Activated CD4-positive, alpha-beta memory T cell treated with anti-CD3 and anti-CD28 coated beads for 36 hours (primary cell): ENCODE data around the gene ROBO4. TPM values are rescaled to one million over a fixed set of nuclear protein-coding genes. Genes with fewer than 3 reads are reported as not detected.

Experiments used
- CTCF ChIA-PET: fragments of 350-600 bp; sonication (Branson Sonifier 250); formaldehyde crosslinking; loops from one replicate; lab custom pipeline; 2021; ENCODE audit warnings: antibody characterized with exemption, inconsistent platforms; lab: Charles Lee
- POLR2A ChIA-PET: fragments of 350-600 bp; sonication (Branson Sonifier 250); formaldehyde crosslinking; loops from one replicate; lab custom pipeline; 2021; ENCODE audit warnings: antibody characterized with exemption; lab: Charles Lee
- DNase-seq: peaks from one replicate; pipeline ENCODE4 v3.0.0-alpha.2; 2020
- H3K27ac Mint-ChIP-seq: one replicate; pipeline ENCODE4 v1.8.0; 2021; ENCODE audit warnings: mixed read lengths
- H3K27me3 Mint-ChIP-seq: one replicate; pipeline ENCODE4 v1.8.0; 2021; ENCODE audit warnings: mixed read lengths
- H3K36me3 Mint-ChIP-seq: one replicate; pipeline ENCODE4 v1.8.0; 2021; ENCODE audit warnings: mixed read lengths
- H3K4me1 Mint-ChIP-seq: one replicate; pipeline ENCODE4 v1.8.0; 2021; ENCODE audit warnings: low read depth, mixed read lengths
- H3K4me3 Mint-ChIP-seq: one replicate; pipeline ENCODE4 v1.8.0; 2021; ENCODE audit warnings: mild to moderate bottlenecking, mixed read lengths
- H3K9me3 Mint-ChIP-seq: one replicate; pipeline ENCODE4 v1.8.0; 2021; ENCODE audit warnings: mixed read lengths
- intact Hi-C: fragments of 100-400 bp; cut with micrococcal nuclease; formaldehyde crosslinking; loops from one replicate; pipeline ENCODE4 v1.15.1; 2023
- total RNA-seq, 2 experiments: library from RNA; stranded (reverse); gene quantifications; one replicate each; pipeline ENCODE4 v1.2.3, GENCODE V29; 2021

ROBO4 gene
- total RNA-seq, 2 experiments from 2014 or later: not detected

DNA sequence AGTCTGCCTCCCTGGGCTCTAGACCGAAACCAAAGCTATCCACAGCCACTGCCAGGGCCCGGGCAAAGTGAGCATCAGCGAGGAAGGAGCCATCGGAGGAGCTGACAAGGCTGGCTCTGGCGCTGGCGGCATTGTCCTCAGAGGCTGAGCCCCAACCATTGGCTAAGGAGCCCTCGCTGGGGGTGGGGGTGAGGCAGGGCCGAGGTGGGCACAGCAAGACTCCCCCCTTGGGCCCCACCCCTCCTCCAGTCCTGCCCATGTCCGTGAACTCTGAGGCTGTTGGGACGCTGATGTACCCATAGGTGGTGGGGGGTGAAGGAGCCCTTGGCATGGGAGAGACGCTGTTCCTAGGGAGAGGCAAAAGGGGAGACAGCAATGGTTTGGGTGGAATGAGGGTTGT is 11.2 kb downstream of the ROBO4 start:
- Mint-ChIP-seq H3K9me3 (no peaks in the 10 kb centered on the region), H3K36me3 (no peaks in the 10 kb centered on the region), H3K4me1 (no peaks in the 10 kb centered on the region), H3K27me3 (peaks cover 10% of the 10 kb centered on the region), H3K4me3 (no peak overlapping the region), H3K27ac (no peak overlapping the region)
- DNase-seq: no peak
- intact Hi-C loops: no loop called here
- ChIA-PET CTCF (interaction anchor here (1.1 kb wide), 1 partner anchor 10 kb away, joined by 4 read pairs; no protein-coding TSS in a partner anchor), POLR2A (no interaction called here)

DNA sequence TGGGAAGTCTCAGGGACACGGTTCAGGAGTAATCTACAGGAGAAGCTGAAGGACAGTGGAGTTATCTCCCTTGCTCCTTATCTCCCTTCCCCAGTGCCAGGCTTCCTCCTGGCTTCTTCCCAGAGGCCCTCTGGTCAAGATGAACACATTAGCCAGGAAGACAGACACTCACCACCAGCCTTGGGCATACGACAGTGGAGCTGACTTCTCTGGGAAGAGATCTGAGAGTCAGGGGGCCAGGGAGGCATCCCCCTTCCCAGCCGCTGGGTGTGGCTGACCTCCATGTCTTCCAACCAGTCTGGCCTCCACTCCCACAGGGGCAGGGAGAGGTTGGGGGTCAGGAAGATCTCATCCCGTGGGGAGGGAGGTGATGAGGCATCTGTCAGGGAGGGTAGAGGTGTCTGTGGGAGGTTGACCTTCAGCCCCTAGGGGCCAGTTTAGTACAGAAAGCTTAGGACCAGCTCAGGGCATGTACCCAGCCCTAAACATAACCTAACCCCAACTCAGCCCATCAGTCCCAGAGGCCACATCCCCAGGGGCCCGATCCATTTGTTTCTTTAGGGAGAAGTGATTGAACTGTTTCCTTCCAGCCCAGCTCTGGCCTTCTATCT is 12.7 kb downstream of the ROBO4 start:
- intact Hi-C loops: no loop called here
- Mint-ChIP-seq H3K4me3 (no peak overlapping the region), H3K27ac (no peak overlapping the region), H3K9me3 (no peaks in the 10 kb centered on the region), H3K4me1 (no peaks in the 10 kb centered on the region), H3K36me3 (no peaks in the 10 kb centered on the region), H3K27me3 (peaks cover 10% of the 10 kb centered on the region)
- ChIA-PET CTCF (interaction anchor here (1.3 to 1.8 kb wide), 2 partner anchors 9 to 19 kb away, joined by 4 read pairs; partner anchors contain the start of gene ROBO3), POLR2A (no interaction called here)
- no peak for DNase-seq

DNA sequence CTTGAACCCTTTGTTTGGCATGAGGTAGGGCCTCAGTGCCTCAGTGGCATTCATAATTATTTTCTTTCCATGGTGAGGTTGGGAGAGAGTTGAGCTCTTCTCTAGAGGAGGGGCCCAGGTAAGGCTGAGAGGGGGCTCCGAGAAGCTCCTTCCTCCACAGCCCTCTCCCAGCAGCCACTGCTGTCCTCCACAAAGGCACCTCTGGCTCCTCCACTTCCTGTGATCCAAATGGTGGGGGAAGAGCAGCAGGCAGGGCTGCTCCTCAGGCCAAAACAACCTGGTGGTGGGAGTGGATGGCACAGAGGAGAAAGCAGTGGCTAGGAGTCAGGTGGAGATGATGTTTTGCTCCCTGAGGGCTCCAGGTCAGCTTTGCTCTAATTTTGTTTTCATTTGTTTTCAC is 13.3 kb downstream of the ROBO4 start:
- CTCF ChIA-PET: interaction anchor here (1.3 to 1.8 kb wide), 2 partner anchors 8 to 19 kb away, joined by 4 read pairs; partner anchors contain the start of gene ROBO3
- H3K27me3 Mint-ChIP-seq: peaks cover 10% of the 10 kb centered on the region
- no peak overlapping the region for H3K4me3 Mint-ChIP-seq

DNA sequence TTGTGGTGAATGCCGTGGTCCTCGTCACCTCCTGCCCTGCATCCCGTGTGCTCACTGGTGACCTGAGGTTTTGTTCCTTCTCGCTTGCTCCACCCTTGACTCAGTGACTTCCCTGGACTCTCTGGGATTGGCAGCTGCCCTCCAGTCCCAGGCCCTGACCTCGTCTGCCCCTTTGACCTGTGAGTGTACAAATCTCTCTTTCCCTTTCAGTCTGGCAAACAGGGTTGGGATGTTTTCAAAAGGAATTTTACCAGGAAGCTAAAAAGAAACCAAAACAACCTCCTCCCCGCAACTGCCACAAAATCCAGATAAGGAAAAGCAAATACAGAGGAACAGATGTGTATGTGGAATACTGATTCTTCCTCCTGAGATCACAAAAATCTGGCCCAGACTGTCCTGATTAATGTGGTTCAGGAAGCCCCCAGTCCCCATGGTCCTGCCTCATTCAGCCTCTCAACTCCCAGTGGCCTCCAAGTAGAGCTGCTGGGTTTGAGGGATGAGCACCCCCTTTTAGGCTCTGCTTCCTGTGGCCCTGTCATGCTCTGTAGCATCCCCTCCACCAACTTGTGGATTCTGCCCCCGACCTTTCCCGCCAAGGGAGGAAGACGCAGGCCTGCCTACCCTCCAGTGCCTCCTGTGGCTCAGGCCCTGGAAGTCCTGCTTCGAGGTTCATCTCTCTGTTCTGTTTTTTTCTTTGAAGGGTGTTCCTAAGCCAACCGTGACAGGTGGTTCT is 15.2 kb downstream of the ROBO4 start:
- intact Hi-C loops: no loop called here
- Mint-ChIP-seq H3K9me3 (no peaks in the 10 kb centered on the region), H3K27ac (no peak overlapping the region), H3K4me1 (peaks cover 2% of the 10 kb centered on the region), H3K4me3 (no peak overlapping the region), H3K36me3 (no peaks in the 10 kb centered on the region), H3K27me3 (peaks cover 4% of the 10 kb centered on the region)
- ChIA-PET CTCF (interaction anchor here (1.2 kb wide), 1 partner anchor 259 kb away, joined by 3 read pairs; no protein-coding TSS in a partner anchor), POLR2A (no interaction called here)
- DNase-seq: no peak

More for the DNA sequence above, 13.3 kb downstream of the ROBO4 start:
- DNase-seq: no peak
- Mint-ChIP-seq H3K36me3 (no peaks in the 10 kb centered on the region), H3K27ac (no peak overlapping the region), H3K9me3 (no peaks in the 10 kb centered on the region), H3K4me1 (no peaks in the 10 kb centered on the region)
- intact Hi-C loops: no loop called here
- POLR2A ChIA-PET: no interaction called here

DNA sequence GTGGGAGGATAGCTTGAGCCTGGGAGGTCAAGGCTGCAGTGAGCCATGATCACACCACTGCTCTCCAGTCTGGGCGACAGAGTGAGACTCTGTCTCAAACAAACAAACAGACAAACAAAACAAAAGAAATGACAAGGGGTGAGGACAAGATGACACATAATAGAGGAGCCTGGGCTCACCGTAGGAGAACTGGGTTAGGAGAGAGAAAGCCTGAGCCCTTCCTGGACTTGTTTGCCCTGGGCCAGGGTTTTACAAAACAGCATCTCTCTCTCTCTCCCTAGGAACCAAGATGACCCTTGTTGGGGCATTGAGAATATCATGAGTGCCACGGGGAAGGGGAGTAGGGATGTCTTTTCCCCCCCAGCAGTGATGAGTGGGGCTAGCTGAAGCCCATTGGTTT is 16.7 kb downstream of the ROBO4 start:
- Mint-ChIP-seq H3K4me3 (no peak overlapping the region), H3K9me3 (no peaks in the 10 kb centered on the region), H3K27me3 (peaks cover 2% of the 10 kb centered on the region), H3K36me3 (no peaks in the 10 kb centered on the region), H3K4me1 (peaks cover 13% of the 10 kb centered on the region), H3K27ac (no peak overlapping the region)
- ChIA-PET POLR2A (no interaction called here), CTCF (no interaction called here)
- intact Hi-C loops: no loop called here
- DNase-seq: no peak

DNA sequence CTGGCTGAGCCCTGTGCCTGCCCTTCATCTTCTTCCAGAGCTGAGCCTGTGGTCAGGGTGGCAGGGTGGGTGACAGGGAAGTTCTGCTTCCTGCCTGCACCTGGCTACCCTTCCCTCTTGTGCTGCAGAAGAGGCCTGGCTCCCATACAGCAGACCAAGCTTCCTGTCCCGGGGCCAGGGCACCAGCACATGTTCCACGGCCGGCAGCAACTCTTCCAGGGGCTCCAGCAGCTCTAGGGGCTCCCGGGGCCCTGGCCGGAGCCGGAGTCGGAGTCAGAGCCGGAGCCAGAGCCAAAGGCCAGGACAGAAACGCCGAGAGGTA is 17.4 kb downstream of the ROBO4 start:
- no peaks in the 10 kb centered on the region for H3K27me3 Mint-ChIP-seq
- ChIA-PET CTCF (no interaction called here), POLR2A (no interaction called here)

DNA sequence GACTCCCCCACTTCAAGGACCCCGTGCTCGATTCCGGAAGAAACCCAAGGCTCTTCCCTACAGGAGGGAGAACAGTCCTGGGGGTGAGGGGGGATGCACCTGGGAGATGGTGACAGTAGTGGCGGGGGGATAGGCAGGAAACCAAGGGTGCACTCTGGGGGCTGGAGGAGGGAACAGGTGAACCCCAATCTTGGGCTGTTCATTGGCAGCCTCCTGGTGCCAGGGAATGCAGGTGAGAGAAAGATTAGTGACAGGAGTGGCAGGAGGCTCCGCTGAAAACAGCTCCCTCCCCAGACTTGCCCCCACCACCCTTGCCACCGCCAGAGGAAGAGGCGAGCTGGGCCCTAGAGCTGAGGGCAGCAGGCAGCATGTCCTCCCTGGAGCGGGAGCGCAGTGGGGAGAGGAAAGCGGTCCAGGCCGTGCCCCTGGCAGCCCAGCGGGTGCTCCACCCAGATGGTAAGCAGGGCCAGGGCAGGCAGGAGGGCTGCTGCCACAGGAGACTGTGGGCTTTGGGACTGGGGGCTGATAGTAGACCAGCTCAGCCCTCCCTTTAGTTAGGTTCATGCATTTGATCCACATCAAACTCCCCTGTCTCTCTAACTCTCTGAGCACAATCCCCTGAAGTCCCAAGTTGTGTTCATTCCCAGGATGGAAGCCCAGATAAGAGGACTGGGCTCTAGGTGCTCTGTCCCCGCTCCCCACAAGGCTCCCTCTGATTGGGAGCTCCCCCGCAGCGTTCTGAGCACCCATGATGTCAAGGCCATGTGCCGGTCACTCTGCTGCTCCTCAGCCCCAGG is 18.0 kb downstream of the ROBO4 start:
- intact Hi-C loops: loop anchor here (5.0 to 10.0 kb wide), 2 partner anchors 122 to 265 kb away; no protein-coding TSS in a partner anchor
- H3K4me3 Mint-ChIP-seq: no peak overlapping the region
- no peaks in the 10 kb centered on the region for H3K27me3 Mint-ChIP-seq
- ChIA-PET CTCF (no interaction called here), POLR2A (no interaction called here)
- H3K27ac Mint-ChIP-seq: no peak overlapping the region
- H3K4me1 Mint-ChIP-seq: peaks cover 13% of the 10 kb centered on the region
- H3K36me3 Mint-ChIP-seq: no peaks in the 10 kb centered on the region
- H3K9me3 Mint-ChIP-seq: no peaks in the 10 kb centered on the region
- no peak for DNase-seq

More for the DNA sequence above, 17.4 kb downstream of the ROBO4 start:
- intact Hi-C loops: no loop called here
- H3K36me3 Mint-ChIP-seq: no peaks in the 10 kb centered on the region
- no peak for DNase-seq
- peaks cover 13% of the 10 kb centered on the region for H3K4me1 Mint-ChIP-seq
- no peak overlapping the region for H3K4me3 Mint-ChIP-seq
- H3K9me3 Mint-ChIP-seq: no peaks in the 10 kb centered on the region
- no peak overlapping the region for H3K27ac Mint-ChIP-seq

DNA sequence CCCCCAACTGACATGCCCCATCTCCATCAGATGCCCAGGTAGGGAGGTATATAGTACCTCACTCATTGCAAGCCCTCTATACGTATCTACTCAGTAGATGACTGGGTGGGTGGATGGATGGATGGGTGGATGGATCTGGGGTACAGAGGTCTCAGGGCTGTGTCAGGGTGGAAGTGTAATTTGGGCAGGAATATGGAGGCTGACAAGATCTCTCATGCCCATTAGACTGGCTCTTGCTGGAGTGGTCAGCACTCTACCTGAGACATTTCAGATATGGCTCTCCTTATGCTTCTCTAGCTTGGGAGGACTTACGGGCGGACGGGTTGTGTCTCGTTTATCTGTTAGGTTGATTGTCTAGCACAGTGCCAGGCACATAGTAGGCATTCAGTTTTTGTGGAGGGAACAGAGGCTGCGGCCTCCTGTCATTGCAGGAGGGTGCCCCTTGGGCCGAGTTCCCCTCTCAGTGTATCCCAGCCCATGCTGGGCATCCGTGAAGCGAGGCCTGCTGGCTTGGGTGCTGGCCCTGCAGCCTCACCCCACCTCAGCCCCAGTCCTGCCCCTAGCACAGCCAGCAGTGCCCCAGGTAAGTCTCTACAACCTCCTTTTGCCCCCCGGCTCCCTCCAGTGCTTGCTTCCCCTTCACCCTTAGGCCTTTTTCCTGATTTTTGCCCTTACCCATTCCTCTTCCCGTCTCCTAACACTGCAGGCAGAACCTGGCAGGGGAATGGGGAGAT is 18.7 kb downstream of the ROBO4 start:
- Mint-ChIP-seq H3K9me3 (no peaks in the 10 kb centered on the region), H3K4me3 (no peak overlapping the region), H3K27ac (no peak overlapping the region), H3K27me3 (no peaks in the 10 kb centered on the region), H3K4me1 (peaks cover 13% of the 10 kb centered on the region), H3K36me3 (no peaks in the 10 kb centered on the region)
- CTCF ChIA-PET: no interaction called here
- POLR2A ChIA-PET: no interaction called here
- DNase-seq: no peak
- intact Hi-C loops: loop anchor here (5.0 to 10.0 kb wide), 2 partner anchors 122 to 266 kb away; no protein-coding TSS in a partner anchor

DNA sequence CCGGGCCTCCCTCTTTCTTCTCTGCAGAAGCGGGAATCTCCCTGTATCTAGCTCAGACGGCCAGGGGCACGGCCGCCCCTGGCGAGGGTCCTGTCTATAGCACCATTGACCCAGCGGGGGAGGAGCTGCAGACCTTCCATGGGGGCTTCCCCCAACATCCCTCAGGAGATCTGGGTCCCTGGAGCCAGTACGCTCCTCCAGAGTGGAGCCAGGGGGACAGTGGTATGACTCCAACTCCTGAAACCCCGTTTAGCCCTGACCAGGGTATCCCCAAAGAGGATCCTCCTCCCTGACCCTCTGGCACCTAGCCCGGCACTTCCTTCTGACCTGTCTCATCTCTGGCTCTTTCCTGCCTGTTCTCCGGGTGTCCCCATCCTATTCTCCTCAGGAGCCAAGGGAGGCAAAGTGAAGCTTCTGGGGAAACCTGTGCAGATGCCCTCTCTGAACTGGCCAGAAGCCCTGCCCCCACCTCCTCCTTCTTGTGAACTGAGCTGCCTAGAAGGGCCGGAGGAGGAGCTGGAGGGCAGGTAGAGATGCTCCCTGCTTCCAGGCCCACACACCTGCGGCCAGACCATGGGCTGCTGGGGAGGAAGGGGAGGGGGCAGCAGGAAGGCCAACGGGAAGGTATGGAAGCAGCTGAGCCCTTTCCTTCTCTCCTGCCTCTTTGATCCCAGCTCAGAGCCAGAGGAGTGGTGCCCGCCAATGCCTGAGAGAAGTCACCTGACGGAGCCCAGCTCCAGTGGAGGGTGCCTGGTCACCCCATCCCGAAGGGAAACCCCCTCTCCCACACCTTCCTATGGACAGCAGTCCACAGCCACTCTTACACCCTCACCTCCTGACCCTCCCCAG is 19.5 kb downstream of the ROBO4 start:
- no peak overlapping the region for H3K27ac Mint-ChIP-seq
- POLR2A ChIA-PET: no interaction called here

DNA sequence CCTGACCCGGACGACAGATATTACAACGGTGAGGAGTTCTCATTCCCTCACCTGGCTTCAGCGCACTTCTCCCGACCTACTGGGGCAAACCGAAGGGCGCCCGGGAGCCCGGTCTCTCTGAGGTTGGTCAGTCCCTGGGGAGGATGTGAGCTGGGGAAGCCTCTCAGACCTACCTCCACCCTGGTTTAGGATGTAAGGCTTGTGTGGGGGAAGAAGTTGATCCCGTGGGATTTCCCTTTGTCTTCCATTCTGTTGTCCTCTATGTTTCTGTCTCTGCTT is 20.1 kb downstream of the ROBO4 start:
- ChIA-PET CTCF (interaction anchor here (1.0 kb wide), 1 partner anchor 12 kb away, joined by 4 read pairs; the partner anchor contains the start of gene ROBO3), POLR2A (no interaction called here)
- H3K4me3 Mint-ChIP-seq: peak overlapping the region; percentile 77
- H3K27me3 Mint-ChIP-seq: peaks cover 7% of the 10 kb centered on the region
- H3K4me1 Mint-ChIP-seq: peaks cover 13% of the 10 kb centered on the region
- no peaks in the 10 kb centered on the region for H3K36me3 Mint-ChIP-seq
- no peak overlapping the region for H3K27ac Mint-ChIP-seq
- intact Hi-C loops: loop anchor here (2.0 to 10.0 kb wide), 5 partner anchors 39 to 267 kb away; partner anchors contain the start of genes MSANTD2 and TMEM218
- H3K9me3 Mint-ChIP-seq: no peaks in the 10 kb centered on the region
- no peak for DNase-seq

More for the DNA sequence above, 19.5 kb downstream of the ROBO4 start:
- H3K9me3 Mint-ChIP-seq: no peaks in the 10 kb centered on the region
- CTCF ChIA-PET: interaction anchor here (1.0 kb wide), 1 partner anchor 12 kb away, joined by 4 read pairs; the partner anchor contains the start of gene ROBO3
- peak overlapping the region; percentile 31 for H3K4me3 Mint-ChIP-seq
- peaks cover 13% of the 10 kb centered on the region for H3K4me1 Mint-ChIP-seq
- intact Hi-C loops: loop anchor here (2.0 to 10.0 kb wide), 5 partner anchors 39 to 267 kb away; partner anchors contain the start of genes MSANTD2 and TMEM218
- peaks cover 3% of the 10 kb centered on the region for H3K27me3 Mint-ChIP-seq
- no peak for DNase-seq
- no peaks in the 10 kb centered on the region for H3K36me3 Mint-ChIP-seq
